Epidermal melanocyte (primary cell): Measurements from ENCODE around the gene PAGR1.
"Not testable (repeated sequence)": the region's sequence is repeated elsewhere in the genome, so short reads cannot be mapped to it uniquely, and the experiment has no call there.

ENCODE experiments used
- DNase-seq: peaks from one replicate; pipeline ENCODE4 v3.0.0; 2011; ENCODE audit warnings: low spot score; ENCODE audit not compliant: insufficient read length

PAGR1 gene

DNA sequence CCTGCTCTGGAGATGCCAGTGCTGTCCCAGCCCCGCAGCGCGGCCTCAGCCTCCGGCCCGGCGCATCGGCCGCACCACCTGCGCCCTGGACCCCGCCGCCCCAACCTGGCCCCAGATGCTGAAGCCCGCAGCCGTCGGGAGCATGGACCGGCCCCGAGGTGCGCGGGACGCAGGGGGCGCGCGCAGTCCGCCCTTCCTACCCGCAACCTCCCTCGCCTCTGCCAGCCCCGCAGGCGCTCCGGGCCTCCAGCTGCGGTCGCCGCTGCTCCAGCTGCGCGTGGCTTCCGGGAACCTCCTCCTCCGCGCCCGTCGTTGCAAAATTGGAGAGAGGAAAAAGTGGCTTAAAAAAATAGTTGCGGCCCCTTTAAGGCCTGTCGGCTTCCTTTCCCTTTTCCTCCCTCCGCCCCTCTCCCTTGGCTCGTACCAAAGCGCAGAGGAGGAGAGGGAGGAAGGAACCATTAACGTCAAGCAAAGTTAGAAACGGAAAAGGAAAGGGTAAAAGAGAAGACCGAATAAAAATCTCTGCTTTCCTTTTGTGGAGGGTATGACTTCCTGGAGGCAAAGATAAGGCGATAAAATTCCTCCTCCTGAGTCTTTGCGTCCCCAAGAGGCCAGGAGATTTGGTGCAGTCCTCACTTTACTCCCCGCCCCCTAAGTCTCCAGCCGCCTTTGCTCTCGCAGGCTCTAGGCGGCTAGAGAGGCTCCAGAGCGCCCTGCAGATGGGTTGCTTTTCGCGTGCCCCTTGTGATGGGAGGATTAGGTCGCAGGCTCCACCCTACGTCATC, 47.1 kb downstream of the PAGR1 start, which contains the start of gene CDIPT:
Gene CDIPT (minus strand): TSS at position 343 of the 785 bp plus-strand sequence. CDS start 369 bp downstream, outside the sequence.
- peak; percentile 75 for DNase-seq

DNA sequence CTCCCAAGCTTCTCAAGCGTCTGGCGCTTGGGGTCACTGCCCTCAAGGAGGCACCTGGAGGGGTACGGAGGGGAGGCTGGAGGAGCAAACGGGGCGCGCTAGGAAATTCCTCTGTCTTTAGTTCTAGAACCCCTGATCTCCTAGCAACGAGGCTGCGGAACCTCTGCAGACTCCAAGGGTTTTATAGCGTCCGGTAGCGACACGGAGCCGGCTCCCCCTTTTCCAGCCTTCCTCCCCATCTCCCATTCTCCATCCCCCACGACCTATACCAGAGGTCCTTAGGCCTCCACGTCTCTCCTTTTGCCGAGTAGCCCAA, 47.7 kb downstream of the PAGR1 start:
- no peak for DNase-seq

DNA sequence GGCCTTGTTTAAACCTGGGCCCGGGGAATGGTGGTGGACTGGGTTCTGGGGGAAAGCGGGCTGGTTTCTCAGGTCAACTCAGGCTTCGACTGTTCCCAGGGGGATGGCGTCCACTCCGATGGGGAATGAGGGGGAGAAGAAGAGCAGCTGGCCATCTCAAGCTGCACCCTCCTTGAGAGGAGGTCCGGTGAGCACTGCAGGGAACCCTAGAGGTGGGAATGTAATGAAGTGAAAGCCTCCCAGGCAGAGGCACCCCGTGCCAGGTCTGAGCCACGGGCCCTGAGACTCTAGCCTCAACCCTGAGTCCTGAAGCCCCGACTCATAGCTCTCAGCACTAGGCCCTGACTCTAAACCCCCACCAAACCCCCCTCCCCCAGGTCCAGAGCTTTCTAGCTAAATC, 48.3 kb downstream of the PAGR1 start:
- DNase-seq, result no peak

DNA sequence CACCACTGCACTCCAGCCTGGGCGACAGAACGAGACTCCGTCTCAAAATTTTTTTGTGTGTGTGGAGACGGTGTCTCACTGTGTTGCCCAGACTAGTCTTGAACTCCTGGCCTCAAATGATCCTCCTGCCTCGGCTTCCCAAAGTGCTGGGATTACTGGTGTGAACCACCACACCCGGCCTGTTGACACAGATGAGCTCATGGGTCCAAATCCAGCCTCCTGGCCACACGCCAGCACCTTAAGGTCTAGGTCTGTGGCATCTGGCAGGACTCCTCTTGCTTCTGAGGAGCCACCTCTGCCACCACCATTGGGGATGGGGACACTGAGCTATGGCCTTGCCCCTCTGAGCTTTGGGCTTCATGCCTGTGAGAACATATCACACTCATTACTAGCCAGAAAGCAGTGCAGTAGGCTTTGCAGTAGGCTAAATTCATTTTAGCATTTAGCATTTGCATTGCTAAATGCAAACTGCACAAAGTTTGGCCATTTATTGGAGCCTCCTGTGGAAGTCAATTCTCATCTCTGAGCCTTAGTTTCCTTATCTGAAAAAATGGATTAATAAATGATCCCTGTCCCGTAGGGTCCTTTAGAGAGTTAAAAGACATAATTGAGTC, 52.6 kb downstream of the PAGR1 start:
- DNase-seq, result no peak

DNA sequence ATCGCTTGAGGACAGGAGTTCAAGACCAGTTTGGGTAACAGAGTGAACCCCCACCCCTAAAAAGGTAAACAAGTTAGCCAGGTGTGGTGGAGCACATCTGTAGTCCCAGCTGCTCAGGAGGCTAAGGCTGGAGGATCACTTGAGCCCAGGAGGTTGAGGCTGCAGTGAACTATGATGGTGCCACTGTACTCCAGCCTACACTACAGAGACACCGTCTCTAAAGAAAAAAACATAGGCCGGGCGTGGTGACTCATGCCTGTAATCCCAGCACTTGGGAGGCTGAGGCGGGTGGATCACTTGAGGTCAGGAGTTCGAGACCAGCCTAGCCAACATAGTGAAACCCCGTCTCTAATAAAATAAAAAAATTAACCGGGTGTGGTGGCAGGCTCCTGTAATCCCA, 53.1 kb downstream of the PAGR1 start:
- DNase-seq, result not testable (repeated sequence)
